ENCODE data around the gene ARFGAP2.

Gene ARFGAP2

GRCh38 chr11:47186700-47187695, 10.3 kb upstream of the ARFGAP2 start:
- DNase-seq = peak; percentile 25

GRCh38 chr11:47186076-47186699, 9.5 kb upstream of the ARFGAP2 start, which contains the start of gene PACSIN3:
PACSIN3 (minus strand) TSS chr11:47186434; CDS start chr11:47182727, 3,707 bp downstream.
- DNase-seq = peak; percentile 8

DNA sequence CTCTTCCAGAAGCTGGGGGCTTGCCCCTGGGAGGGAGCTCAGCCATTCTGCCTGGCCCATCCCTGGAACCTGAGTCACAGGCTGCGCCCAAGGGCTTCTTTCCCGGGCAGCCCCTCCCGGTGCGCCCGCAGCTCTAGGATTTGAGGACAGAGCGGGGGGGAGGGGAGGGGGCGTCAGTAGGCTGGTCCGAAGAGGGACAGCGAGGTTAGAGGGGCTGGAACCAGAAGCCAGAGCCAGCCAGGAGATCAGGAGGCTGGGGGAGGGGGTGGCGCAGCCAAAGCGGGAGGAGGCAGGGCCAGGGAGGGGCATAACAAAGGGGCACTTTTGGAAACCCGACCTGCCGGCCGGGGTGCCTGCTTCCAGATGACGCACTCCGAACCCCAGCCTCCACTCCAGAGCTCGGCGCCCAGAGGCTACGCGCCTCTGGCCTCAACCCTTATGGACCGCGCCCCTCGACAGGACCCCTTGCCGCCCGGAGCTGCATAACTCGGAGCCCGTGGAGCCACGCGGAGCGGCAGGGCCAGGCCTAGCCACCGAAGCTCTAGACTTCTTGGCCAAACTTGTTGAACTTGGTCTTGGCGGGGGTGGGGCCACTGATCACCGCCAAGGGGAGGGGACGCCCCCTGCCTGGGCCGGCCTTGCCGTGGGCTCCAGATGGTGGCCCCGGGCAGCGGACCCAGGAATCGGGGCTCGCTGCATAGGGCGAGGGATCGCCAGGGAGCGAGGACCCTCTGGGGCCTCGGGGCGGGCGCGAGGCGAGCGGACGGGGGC, 8.8 kb upstream of the ARFGAP2 start:
- DNase-seq = no peak

DNA sequence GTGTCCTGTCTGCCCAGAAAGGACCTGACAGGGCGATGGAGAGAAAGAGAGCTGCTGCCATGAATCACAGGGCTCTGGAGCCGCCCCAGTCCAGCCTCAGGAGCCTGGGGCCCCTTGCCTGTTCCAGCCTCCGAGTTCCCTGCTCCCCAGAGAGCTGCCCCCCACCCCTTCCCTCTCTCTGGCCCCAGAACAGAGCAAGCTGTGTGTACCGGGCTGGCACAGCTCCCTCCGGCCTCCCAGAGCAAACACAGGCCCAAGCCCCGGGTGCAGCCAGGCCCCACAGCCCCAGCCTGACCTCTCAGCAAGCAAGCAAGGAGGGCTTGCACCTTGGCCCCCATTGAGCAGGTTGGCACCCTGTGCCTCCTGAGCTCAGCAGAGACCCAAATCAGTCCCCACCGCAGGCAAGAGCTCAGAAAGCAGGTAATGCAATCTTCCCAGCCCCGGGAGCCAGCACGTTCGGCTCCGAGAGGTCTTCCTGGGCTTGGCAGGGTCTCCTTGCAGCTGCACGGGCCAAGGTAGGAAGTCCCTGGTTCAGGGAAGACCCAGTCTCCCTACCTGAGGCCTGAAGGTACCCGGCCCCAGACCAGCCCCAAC, 8.1 kb upstream of the ARFGAP2 start:
- no peak for DNase-seq

DNA sequence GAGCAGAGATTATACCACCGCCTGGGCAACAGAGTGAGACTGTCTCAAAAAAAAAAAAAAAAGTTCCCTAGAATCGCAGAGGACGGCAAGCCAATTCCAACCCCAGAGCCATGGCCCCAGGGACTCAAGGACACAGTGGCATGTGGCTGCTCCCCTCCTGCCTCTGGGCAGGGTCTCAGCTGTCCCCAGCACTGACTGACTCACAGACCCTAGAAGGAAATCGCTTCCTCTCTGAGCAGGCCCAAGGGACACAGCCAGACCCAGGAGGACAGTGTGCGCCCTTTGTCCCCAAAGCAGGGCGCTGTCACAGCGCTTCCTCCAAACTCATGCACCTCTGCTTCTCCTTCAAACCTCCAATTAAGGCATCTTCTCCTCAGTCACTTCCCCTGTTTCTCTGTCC, 7.3 kb upstream of the ARFGAP2 start:
- DNase-seq = no peak

DNA sequence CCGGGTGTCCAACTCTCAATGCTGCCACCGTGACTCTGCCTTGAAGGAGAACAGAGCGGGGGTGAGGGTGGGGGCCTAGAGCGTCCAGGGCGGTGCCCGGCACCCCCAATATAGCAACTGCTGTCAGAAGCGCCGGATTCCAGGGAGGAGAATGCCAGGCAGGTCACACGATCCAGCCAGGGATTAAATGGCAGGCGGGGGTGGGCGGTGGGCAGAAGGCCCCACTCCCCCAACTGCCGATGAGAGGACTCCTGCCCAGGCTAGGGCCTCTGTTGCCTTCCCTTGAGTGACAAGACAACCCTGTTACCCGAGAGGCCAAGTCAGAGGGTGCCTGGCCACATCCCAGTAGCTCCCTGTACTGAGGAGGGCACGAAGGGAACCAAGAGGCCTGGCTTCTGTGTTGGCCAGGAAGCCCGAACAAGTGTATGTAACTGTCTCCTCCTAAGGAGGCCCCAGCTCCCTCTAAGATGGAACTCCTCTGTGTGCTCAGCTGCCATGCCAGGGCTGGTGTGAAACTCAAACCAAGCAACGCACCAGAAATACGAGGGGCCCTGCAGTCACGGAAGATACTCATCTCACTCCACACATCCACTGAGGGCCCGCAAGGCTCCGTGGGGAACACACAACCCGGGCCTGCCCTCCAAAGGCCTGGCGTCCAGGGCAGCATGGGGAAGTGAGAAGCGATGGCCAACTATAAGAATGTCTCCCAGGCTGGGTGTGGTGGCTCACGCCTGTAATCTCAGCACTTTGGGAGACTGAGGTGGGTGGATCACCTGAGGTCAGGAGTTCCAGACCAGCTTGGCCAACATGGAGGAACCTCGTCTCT, 6.6 kb upstream of the ARFGAP2 start:
- DNase-seq = no peak

DNA sequence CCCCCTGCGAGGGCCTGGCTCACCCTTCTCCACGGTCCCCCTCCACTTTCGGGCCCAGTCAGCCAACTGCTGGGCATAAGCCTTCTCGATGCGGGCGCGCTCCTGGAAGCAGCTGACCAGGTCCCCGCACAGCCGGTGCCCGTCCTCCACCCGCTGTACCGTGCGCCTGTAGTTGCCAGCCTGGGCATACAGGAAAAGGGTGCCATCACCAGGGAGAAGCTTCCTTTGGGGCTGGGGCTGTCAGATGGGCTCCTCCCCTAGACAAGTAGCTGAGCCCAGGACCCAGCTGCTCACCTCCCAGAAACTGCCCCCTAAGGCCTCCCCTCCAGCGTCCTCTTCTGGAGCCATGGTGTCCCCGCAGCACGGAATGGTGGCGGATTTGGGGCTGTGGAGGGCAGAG, 5.7 kb upstream of the ARFGAP2 start:
- no peak for DNase-seq

DNA sequence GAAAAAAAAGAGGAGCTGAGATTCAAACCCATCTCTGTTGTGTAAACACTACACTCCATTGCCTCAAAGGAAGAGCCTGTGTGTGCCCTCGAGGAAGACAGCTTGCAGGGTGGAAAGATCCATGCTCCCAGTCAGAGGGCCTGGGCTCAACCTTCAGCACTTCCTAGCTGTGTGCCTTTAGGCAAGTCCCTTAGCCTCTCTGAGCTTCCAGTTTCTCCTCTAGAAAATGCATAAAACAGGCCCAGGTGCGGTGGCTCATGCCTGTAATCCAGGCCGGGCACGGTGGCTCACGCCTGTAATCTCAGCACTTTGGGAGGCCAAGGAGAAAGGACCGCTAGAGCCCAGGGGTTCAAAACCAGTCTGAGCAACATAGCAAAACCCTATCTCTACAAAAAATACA, 4.6 kb upstream of the ARFGAP2 start:
- no peak for DNase-seq

- DNase-seq = no peak
Observed at GRCh38 chr11:47180006-47180787, 3.5 kb upstream of the ARFGAP2 start.

- DNase-seq = peak; percentile 33
Observed at GRCh38 chr11:47179655-47179991, 2.9 kb upstream of the ARFGAP2 start.

GRCh38 chr11:47178737-47179654, 2.3 kb upstream of the ARFGAP2 start:
- no peak for DNase-seq

DNA sequence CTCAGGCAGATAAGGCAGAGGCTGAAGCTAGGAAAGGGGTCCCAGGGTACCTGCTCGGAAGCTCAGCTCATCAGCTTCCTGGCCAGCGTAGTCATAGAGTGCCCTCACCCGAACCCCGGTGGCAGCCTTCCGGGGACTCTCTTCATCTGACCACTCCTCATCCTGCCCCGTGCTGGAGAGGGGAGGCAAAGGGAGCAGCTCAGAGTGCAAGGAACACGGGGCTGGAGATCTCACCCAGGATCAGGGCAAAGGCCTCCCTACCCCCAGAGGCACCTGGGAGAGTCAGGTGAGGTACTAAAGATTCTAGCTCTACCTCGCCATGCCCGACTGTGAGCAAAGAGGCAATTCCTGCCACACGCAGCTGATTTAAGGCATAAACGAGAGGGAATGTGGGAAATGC, 1.6 kb upstream of the ARFGAP2 start:
- DNase-seq = no peak

DNA sequence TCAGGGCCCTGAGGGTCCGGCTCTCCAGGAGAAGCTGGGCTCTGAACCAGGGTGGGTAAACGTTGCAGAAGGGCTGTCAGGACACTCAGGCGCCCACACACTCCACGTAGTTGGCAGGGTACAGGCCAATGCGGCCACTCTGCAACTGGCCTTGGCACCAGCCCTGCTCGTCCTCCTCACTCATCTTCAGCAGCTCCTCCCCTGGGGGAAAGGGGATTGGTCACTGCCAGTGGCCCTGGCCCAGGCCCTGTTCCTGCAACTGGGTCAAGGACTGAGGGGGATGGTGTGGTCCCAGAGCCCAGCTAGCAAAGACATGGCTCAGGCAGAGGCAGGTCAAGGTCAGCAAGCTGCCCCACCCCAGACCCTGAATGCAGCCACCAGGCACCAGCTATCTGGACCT, 1.2 kb upstream of the ARFGAP2 start:
- no peak for DNase-seq

DNA sequence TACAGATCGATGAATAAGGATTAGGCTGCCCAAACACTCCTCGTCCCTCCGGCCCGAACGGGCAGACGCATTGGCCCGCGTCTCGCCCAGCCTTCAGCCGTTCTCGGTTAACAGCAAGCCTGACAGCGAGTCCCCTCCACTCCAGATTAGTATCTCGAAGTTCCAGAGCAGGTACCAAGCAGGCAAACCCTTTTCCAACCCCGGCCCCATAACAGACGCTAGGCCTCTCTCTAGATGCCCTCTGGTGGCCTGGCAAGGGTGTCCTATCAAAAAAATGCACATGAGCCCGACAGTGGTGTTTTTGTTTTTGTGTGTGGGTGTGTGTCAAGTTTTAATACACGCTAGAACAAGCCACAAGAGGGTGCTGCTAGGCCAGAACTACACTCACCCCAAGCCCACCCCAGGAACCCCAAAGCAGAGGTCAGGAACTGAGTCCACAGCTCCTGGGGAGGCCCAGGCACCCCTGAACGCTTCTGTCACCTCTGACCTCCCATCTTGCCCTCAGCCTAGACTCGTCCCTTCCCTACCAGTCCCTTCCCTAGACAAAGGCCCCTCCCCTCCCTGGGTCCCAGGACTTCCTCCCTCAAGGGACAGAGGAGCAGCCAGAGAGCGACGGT, 658 bp upstream of the ARFGAP2 start:
- peak; percentile 92 for DNase-seq

DNA sequence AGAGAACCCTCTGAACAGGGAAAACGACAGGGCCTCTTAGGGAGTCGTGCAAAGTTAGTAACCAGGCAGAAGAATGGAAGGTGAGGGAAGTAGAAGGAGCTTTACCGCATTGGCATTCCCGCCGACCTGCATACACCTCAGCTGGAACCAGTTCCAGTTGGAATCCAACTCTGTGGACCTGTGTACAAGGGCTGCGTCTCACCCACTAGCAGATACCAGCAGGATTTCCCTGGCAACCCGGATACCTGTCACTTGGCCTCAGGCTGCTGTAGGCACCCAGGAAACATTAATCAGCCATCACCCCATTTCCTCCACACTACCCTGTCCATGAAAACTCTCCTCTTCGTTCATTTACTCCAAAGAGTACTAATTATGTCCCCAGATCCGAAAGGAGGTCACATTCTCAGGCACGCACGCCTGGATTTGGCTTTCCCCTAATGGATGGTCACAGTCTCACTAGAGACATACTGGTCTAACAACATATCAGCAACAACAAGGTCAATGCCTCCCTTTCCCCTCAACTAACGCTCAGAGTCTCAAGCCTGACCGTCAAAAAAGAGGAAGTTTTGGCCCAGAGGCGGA, 842 bp downstream of the ARFGAP2 start:
- no peak for DNase-seq

DNA sequence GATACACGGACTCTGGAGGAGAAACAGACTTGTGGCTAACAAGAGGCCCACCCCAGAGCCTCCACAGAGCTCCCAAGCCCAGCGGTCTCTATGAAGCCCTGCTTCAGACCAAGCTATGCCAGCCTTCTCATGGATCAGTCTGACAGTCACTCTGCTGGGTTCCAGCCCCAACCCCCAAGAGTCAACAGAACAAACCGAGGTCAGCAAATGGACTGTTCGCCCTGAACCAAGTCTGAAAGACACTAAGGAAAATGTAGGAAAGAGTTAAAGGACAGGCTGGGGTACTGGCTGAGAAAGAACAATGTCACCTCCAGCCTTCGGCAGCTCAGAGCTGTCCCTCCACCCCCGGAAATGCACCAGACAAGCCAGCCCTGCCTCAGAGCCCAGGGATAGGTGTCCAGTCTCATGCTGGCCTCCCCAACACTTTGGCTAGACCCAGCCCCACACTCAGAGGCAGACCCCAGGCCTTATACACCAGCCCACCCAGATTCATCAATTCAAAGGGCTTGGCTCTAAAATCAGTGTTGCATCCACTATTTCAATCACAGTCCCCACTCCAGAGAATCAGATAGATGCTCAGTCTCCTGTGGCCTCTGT, 3.8 kb downstream of the ARFGAP2 start:
- no peak for DNase-seq

DNA sequence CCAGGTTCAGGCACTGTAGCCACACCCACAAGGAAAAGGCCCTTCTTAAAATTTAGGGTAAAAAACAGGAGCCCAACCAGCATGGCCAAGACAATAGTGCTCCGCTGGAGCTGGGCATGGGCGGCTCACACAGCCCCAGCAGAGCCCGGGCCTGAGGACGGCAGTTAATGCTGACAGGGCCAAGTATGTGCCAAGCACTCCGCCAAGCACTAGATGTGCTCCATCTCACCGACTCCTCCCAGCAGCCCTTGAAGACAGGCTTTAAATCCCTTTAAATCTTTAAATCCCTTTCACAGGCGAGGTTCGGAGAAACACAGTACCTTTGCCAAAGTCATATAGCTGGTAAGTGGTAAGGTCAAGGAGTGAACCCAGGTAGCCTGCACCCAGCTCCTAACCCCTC, 4.8 kb downstream of the ARFGAP2 start:
- no peak for DNase-seq

GRCh38 chr11:47171061-47171838, 5.4 kb downstream of the ARFGAP2 start:
- no peak for DNase-seq

All from CD4-positive, alpha-beta T cell treated with Interleukin-4 for 4 hours (primary cell).